ENCODE data around the gene FAM209B. TPM values are rescaled to one million over a fixed set of nuclear protein-coding genes. Genes with fewer than 3 reads are reported as not detected.

Gene FAM209B
- total RNA-seq, 1 donor from 2014 or later, result not detected

- DNase-seq (ENCODE audit: extremely low spot score in 2 of 2), result no peak
- Histone ChIP-seq H3K27ac (no peak overlapping the region), H3K4me1 (no peaks in the 10 kb centered on the region), H3K9me3 (no peaks in the 10 kb centered on the region), H3K27me3 (no peaks in the 10 kb centered on the region), H3K4me3 (no peak overlapping the region), H3K36me3 (peaks cover 4 to 36% of the 10 kb centered on the region in 2 donors)
- intact Hi-C loops (cut with DNase I), result no loop called here
- no peak for TF ChIP-seq POLR2AphosphoS5 (IDR thresholded peaks at IDR 0.05; ENCODE audit: insufficient read depth in 1 of 2, low read depth in 1 of 2)
- no peak for TF ChIP-seq CTCF (IDR thresholded peaks at IDR 0.05)
- TF ChIP-seq POLR2A (IDR thresholded peaks at IDR 0.05), result no peak
Observed at GRCh38 chr20:56513161-56514150, 19.6 kb upstream of the FAM209B start.

- Histone ChIP-seq H3K4me1 (no peaks in the 10 kb centered on the region), H3K4me3 (no peak overlapping the region), H3K9me3 (peaks cover 8% of the 10 kb centered on the region), H3K27ac (no peak overlapping the region), H3K36me3 (peaks cover 4 to 59% of the 10 kb centered on the region in 2 donors), H3K27me3 (no peaks in the 10 kb centered on the region)
- DNase-seq (ENCODE audit: extremely low spot score in 2 of 2), result no peak
- TF ChIP-seq CTCF (IDR thresholded peaks at IDR 0.05) (no peak), POLR2AphosphoS5 (IDR thresholded peaks at IDR 0.05; ENCODE audit: insufficient read depth in 1 of 2, low read depth in 1 of 2) (no peak), POLR2A (IDR thresholded peaks at IDR 0.05) (no peak)
- intact Hi-C loops (cut with DNase I), result no loop called here
Observed at GRCh38 chr20:56516631-56517030, 16.4 kb upstream of the FAM209B start.

- TF ChIP-seq POLR2A (IDR thresholded peaks at IDR 0.05) (no peak), POLR2AphosphoS5 (IDR thresholded peaks at IDR 0.05; ENCODE audit: insufficient read depth in 1 of 2, low read depth in 1 of 2) (no peak), CTCF (IDR thresholded peaks at IDR 0.05) (no peak)
- H3K27me3 ChIP-seq, result no peaks in the 10 kb centered on the region
- no peaks in the 10 kb centered on the region for H3K4me1 ChIP-seq
- H3K4me3 ChIP-seq, result no peak overlapping the region
- H3K9me3 ChIP-seq, result peaks cover 8% of the 10 kb centered on the region
- DNase-seq (ENCODE audit: extremely low spot score in 2 of 2), result no peak
- H3K27ac ChIP-seq, result no peak overlapping the region
- intact Hi-C loops (cut with DNase I), result no loop called here
- peaks cover 4 to 59% of the 10 kb centered on the region in 2 donors for H3K36me3 ChIP-seq
Observed at GRCh38 chr20:56517211-56517610, 15.8 kb upstream of the FAM209B start.

- Histone ChIP-seq H3K27ac (no peak overlapping the region), H3K4me1 (no peaks in the 10 kb centered on the region), H3K36me3 (peaks cover 4 to 59% of the 10 kb centered on the region in 2 donors), H3K27me3 (no peaks in the 10 kb centered on the region), H3K9me3 (peaks cover 8% of the 10 kb centered on the region), H3K4me3 (no peak overlapping the region)
- TF ChIP-seq POLR2A (IDR thresholded peaks at IDR 0.05), result no peak
- no peak for TF ChIP-seq CTCF (IDR thresholded peaks at IDR 0.05)
- no peak for TF ChIP-seq POLR2AphosphoS5 (IDR thresholded peaks at IDR 0.05; ENCODE audit: insufficient read depth in 1 of 2, low read depth in 1 of 2)
- DNase-seq (ENCODE audit: extremely low spot score in 2 of 2), result no peak
- intact Hi-C loops (cut with DNase I), result no loop called here
Observed at GRCh38 chr20:56517641-56518040, 15.4 kb upstream of the FAM209B start.

- DNase-seq (ENCODE audit: extremely low spot score in 2 of 2), result no peak
- H3K27ac ChIP-seq, result no peak overlapping the region
- H3K9me3 ChIP-seq, result peaks cover 8% of the 10 kb centered on the region
- H3K4me1 ChIP-seq, result no peaks in the 10 kb centered on the region
- no peaks in the 10 kb centered on the region for H3K27me3 ChIP-seq
- TF ChIP-seq CTCF (IDR thresholded peaks at IDR 0.05) (no peak), POLR2A (IDR thresholded peaks at IDR 0.05) (no peak), POLR2AphosphoS5 (IDR thresholded peaks at IDR 0.05; ENCODE audit: insufficient read depth in 1 of 2, low read depth in 1 of 2) (no peak)
- peaks cover 4 to 59% of the 10 kb centered on the region in 2 donors for H3K36me3 ChIP-seq
- H3K4me3 ChIP-seq, result no peak overlapping the region
- intact Hi-C loops (cut with DNase I), result no loop called here
Observed at GRCh38 chr20:56518126-56518525, 14.9 kb upstream of the FAM209B start.
